ENCODE results near the gene ADCY7.
A peak's percentile ranks its signal among the peaks of the same experiment; 100 is the strongest.

GRCh38 chr16:50245417-50246298, 20.7 kb upstream of the ADCY7 start:
- TF ChIP-seq CTCF (conservative IDR thresholded peaks at IDR 0.05) (peak; percentile 61), ZFX (IDR thresholded peaks at IDR 0.05) (no peak)

Data from C4-2B (cell line).